A549 (cell line): ENCODE data around the gene ZSCAN1.

Source experiments
- CBX2 ChIP-seq: fragments of 200-600 bp; sonication (generic); IDR thresholded peaks from 2 replicates; pipeline ENCODE4 v1.6.1; 2016; ENCODE audit warnings: low read depth, mild to moderate bottlenecking, borderline replicate concordance
- CEBPB ChIP-seq, 2 experiments: fragments of >200 bp in 1 of 2; sonication (Bioruptor Twin) in 1 of 2; formaldehyde crosslinking in 1 of 2; IDR thresholded peaks; 2 replicates each; pipeline ENCODE4 v1.6.1; 2012 to 2016
- MYC ChIP-seq: IDR thresholded peaks from 2 replicates; pipeline ENCODE4 v1.6.1; 2012; ENCODE audit warnings: mild to moderate bottlenecking, inconsistent platforms, low read length, improper control_type of control experiment, borderline replicate concordance
- SMC3 ChIP-seq: fragments of >200 bp; sonication (Bioruptor Twin); formaldehyde crosslinking; IDR thresholded peaks from 3 replicates; pipeline ENCODE4 v1.6.1; 2018; ENCODE audit warnings: inconsistent platforms
- TF ChIP-seq, protein P1 (sequence below): fragments of >200 bp; sonication (Bioruptor Twin); formaldehyde crosslinking; IDR thresholded peaks from 3 replicates; pipeline ENCODE4 v1.5.1; 2016

GRCh38 chr19:58000677-58001076 is 33.1 kb upstream of the ZSCAN1 start:
- TF ChIP-seq SMC3 = no peak
- TF ChIP-seq, protein P1, sequence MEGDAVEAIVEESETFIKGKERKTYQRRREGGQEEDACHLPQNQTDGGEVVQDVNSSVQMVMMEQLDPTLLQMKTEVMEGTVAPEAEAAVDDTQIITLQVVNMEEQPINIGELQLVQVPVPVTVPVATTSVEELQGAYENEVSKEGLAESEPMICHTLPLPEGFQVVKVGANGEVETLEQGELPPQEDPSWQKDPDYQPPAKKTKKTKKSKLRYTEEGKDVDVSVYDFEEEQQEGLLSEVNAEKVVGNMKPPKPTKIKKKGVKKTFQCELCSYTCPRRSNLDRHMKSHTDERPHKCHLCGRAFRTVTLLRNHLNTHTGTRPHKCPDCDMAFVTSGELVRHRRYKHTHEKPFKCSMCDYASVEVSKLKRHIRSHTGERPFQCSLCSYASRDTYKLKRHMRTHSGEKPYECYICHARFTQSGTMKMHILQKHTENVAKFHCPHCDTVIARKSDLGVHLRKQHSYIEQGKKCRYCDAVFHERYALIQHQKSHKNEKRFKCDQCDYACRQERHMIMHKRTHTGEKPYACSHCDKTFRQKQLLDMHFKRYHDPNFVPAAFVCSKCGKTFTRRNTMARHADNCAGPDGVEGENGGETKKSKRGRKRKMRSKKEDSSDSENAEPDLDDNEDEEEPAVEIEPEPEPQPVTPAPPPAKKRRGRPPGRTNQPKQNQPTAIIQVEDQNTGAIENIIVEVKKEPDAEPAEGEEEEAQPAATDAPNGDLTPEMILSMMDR = no peak
- no peak for TF ChIP-seq MYC
- TF ChIP-seq CBX2 = no peak
- no peak for TF ChIP-seq CEBPB (IDR thresholded peaks at IDR 0.05)
